Brain pericyte (primary cell): ENCODE measurements around the gene RETREG3.
"Not testable (repeated sequence)": the region's sequence is repeated elsewhere in the genome, so short reads cannot be mapped to it uniquely, and the experiment has no call there.

Source experiments
- DNase-seq: peaks from one replicate; pipeline ENCODE4 v3.0.0-alpha.2; 2012; ENCODE audit warnings: low read depth, low spot score

RETREG3 gene

DNA sequence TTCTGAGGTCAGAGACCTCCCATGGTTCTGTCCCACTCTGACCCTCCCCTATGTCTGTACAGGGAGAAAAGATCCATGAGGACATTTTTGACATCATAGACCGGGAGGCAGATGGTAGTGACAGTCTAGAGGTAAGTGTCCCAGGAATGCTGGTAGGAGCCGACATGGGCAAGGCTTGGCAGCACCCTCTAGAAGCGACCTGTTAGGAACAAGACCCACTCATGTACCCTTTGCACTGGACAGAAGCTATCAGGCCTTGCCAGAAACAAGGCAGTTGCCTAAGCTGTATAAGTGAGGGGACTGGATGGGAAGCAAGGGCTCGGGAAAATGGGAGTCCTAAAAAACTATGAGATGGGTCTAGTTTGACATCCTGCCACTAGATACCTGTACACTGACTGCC, 2.8 kb upstream of the RETREG3 start:
- no peak for DNase-seq

DNA sequence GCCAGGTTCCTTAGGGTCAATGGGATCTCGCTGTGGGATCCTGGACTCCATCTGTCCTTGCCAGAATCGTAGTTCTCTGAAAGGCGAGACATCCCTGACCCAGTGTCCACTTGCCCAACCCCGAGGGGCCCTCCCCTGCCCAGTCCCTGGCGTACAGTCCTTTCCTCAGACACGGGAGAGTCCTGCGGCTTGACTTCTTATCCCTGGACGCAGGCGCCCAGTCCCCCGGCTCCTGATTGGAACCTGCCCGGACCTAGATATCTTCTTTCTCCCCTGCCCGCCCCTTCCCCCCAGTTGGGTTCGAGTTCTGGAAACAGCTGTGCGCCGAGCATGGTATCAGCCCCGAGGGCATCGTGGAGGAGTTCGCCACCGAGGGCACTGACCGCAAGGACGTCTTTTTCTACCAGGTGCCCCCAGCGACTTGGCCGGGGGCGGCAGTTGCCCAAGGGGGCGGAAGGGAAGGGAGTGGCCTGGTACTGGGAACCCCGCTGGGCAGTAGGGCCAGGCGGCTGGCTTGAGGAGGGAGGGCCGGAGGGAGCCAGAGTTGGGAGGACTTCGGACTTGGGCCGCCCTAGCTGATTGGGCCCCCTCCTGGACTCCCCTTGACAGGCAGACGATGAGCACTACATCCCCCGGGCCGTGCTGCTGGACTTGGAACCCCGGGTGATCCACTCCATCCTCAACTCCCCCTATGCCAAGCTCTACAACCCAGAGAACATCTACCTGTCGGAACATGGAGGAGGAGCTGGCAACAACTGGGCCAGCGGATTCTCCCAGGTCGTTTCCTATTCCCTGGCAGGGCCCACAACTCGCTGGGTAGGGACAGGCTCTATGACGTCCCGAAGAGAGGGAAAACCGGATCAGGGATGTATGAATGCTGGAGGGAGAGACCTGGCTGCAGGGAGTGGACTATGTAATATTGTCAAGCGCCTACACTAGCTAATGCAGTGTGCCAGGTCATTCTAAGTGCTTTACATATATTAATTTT, 934 bp upstream of the RETREG3 start:
- not testable (repeated sequence) for DNase-seq

DNA sequence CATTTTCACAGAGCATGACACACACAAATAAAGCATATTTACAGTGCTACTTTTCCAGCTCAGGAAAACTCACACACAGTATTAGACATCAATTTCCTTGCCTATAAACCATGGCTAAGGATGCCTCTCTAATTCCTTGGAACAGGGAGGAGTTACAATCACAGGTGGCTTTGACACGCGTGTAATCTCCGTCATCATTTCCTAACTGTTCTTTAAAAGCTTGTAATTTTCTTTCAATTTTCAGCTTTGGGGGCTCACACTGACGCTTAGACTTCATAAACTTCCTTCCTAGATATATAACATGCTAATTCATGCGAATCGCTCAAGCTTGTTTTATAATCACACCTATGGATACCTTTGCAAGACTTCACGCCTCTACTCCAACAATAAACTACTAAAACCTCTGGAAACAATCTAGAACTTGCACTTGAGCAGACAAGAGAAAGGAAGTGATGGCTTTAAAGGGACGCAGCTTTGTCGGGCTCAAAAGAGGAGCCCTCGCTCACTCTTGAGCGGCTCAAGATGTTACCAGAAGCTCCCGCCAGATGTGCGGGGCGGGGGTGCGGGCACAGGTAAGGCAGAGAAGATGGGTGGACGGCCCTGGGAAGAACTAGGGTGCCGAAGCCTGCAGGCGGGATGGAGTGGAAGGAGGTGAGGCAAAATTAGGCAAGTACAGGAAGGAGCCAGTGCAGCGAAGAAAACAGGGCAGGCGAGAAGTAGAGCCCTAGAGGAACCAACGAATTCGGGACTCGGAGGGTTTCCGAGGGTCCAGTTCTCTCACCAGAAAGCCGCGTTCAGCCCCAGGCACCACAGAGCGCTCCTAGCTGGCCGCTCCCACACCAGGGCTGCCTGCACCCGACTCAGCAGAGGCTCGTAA, 631 bp downstream of the RETREG3 start:
- DNase-seq, result no peak

- DNase-seq, result no peak
These were observed 1.4 kb downstream of the RETREG3 start for GRCh38 chr17:42607769-42608168.

- DNase-seq, result no peak
These were observed 5.9 kb downstream of the RETREG3 start for GRCh38 chr17:42603318-42603717.

DNA sequence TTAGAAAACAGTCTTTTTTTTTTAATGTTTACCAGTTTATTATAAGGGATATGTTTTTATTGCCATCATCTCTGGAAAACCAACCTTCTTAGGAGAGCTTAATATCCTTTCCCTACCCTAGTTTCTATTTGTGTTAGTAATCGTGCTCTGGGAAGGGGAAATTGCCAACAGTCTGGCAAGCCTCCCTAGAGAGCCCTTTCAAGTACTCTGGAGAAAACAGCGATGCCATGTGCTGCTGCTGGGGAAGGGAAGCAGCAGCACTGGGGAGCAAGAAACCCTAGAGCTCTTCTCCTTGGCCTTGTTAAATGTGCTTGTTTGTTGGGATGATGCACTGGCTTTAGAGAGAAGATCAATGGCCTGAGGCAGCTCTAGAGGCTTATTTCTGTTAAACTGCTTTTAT, 10.3 kb downstream of the RETREG3 start:
- no peak for DNase-seq

- no peak for DNase-seq
These were observed 12.8 kb downstream of the RETREG3 start for GRCh38 chr17:42596386-42596785.

DNA sequence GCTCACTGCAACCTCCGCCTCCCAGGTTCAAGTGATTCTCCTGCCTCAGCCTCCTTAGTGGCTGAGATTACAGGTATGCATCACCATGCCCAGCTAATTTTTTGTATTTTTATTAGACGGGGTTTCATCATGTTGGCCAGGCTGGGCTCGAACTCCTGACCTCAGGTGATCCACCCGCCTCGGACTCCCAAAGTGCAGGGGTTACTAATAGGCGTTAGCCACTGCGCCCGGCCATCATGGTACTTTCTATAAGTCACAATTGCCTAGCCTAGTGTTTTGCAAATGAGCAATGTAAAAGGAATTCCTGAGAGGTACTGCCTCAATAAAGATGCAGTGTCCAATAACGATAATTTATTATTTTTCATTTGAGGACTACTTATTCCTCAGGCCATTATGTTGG, 17.8 kb downstream of the RETREG3 start:
- DNase-seq, result no peak

DNA sequence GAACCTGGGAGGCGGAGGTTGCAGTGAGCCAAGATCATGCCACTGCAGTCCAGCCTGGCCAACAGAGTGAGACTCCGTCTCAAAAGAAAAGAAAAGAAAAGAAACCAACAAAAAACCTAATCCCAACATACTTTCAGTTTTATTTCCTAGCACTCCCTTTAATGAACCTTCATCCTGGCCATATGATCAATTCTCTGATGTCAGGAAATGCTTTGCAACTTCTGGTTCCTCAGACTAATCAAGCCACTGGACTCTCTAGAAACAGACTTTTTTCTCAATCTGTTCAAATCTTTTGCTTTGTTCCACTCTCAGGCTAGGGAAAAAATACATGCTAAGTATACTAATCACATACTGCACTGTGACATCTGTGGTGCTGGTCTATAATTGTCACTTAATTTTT, 18.3 kb downstream of the RETREG3 start:
- no peak for DNase-seq

DNA sequence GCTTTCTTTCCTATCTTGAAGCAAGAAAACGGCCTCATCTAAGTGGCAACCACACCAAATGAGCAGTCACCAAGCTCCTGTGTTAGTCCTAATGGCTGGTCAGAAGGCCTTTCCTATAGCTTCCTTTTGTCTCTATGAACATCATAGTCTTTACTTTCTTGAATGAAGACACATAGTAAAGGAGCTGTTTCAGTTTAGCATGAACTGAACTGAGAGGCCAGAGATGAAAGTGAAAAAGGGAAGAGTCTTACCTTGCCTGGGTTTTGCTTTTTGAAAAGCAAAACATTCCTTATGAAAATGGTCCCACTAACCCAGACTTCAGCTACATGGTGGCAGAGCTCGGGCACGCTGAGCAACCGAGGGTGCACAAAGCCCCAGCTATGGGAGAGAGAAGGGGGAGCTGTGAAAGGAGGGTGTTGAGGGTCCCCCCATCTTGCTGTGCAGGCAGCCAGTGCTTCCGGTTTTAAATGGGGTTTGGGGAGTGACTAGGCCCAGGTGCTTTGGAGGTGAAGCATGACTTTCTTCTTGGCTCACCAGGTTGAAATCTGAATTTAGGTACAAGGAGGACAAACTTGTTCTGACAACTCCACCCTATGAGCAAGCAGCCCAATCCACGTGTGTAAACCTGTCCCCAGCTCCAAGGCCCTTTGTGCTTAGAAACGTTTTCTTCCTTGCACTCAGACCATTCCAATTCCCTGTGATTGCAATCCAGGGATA, 22.5 kb downstream of the RETREG3 start:
- no peak for DNase-seq

GRCh38 chr17:42585353-42585752, 23.8 kb downstream of the RETREG3 start:
- DNase-seq, result no peak

DNA sequence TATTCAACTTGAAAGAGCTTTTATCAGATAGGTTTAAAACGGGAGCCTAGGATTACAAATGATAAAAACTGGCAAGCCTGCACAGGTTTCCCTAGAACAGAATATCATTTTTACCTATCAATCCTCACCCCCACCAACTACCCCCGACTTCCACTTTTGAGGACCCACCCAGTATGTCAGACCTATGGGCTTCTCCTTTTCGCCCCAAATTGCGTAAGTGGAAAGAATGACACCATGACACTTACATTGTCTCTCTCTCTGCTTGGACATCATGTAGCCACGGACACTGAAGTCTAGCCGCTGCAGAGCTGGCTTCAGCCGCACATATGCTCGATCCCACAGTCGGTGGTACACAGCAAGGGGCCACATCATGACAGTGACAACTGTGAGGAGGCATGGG, 24.3 kb downstream of the RETREG3 start:
- DNase-seq, result no peak

GRCh38 chr17:42581744-42582270, 27.4 kb downstream of the RETREG3 start:
- no peak for DNase-seq

- no peak for DNase-seq
These were observed 29.2 kb downstream of the RETREG3 start for GRCh38 chr17:42579794-42580551.

DNA sequence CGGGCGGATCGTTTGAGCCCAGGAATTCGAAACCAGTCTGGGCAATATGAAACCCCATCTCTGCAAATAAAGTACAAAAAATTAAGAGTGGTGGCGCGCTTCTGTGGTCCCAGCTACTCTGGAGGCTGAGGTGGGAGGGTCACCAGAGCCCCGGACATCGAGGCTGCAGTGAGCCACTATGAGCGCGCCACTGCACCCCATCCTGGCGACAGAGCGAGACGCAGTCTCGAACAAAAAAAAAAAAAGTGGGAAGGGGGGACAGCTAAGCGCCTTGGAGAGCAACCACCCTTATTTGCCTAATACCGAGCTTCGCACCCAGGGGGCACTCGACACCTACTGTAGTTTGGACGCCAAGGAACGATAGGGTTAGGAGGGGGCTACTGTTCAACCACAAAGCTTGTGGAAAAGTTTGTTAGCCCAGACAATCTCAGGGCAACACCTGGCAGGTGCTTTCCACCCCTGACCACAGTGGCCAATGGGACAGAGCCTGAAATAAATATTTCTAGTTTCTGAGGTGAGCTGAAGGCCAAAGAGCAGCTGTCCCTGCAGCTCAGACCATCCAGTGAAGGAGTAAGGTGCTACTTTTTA, 30.8 kb downstream of the RETREG3 start:
- DNase-seq, result no peak

DNA sequence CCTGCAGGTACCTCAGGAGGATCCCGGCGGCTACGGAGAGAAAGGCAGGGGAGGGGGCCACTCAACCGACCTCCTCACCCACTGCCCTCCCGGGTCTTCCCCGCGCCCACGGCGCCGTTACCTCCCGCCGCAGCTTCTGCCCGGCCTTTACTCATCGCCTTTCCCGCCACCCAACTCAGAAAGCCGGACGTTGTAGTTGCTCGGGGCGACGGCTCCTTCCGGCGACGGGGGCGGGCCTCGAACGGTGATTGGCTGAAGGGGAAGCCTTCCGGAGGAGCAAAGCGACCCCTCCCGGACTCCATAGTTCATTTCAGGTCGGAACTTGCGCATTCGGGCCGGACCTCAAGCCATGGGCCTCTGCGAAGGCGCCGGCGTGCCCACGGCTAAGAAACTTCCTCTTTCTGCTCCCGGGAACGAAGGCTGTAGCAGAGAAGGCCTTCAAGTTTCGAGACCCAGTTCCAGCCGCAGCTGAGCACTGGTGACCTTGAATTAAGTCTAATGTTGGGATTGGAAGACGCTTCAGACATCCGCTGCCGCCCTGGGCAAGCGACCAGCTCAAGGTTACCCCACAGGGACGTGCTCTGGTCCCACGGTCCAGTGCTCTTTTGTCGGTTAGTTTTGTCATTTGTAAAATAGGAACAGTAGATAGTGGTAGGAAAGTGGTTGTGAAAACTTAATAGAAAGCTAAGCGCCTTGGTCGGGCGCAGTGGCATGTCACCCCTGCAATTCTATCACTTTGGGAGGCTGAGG, 31.5 kb downstream of the RETREG3 start, which contains the start of gene PSMC3IP:
Gene PSMC3IP, minus strand, starts transcription at position 198 of the 750 bp plus-strand sequence. Its CDS starts 43 bp downstream, at position 155.
- peak; percentile 74 for DNase-seq

GRCh38 chr17:42577140-42577531, 32.0 kb downstream of the RETREG3 start:
- no peak for DNase-seq

GRCh38 chr17:42574463-42574862, 34.7 kb downstream of the RETREG3 start:
- DNase-seq, result no peak

DNA sequence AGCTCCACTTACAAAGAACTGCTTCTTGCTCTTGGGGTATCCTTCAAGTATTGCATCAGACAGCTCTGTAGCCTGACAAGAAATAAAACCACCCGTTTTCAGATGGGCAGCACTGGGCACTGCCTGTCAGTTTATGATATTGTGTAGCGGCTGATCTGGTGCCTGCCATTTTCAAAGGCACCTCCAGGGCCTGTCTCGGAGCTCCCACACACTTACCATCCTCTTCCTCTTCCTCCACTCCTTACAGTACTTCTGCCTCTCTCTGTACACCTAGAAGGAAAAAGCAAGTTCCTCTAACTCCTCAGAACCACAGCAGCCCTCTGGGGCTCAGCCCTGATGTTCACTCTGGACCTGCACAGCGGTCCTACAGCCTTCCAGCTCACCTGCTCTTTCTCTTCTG, 36.1 kb downstream of the RETREG3 start:
- DNase-seq, result no peak
